ENCODE measurements around the gene USP34.

The USP34 gene

GRCh38 chr2:61356958-61357350 is 113.9 kb downstream of the USP34 start:
- H3K9me3 ChIP-seq (ENCODE audit: control insufficient read depth, low read length) = no peaks in the 10 kb centered on the region
- peaks cover 6% of the 10 kb centered on the region for H3K36me3 ChIP-seq (ENCODE audit: control insufficient read depth, insufficient read depth, low read length)
- H3K27me3 ChIP-seq (ENCODE audit: control insufficient read depth, insufficient read depth, low read length, poor library complexity, severe bottlenecking) = no peaks in the 10 kb centered on the region
- no peaks in the 10 kb centered on the region for H3K4me1 ChIP-seq (ENCODE audit: control insufficient read depth, insufficient read depth, low read length)
- no peak overlapping the region for H3K4me3 ChIP-seq (ENCODE audit: insufficient read depth, low read depth, low read length)
- H3K27ac ChIP-seq (ENCODE audit: insufficient read depth, low read depth, low read length, poor library complexity, severe bottlenecking) = no peak overlapping the region
- WGBS, 2 experiments = 100% methylated on average over 1 of the region's 1 CpG; no CpG with 5 or more reads in 1 of the 2 experiments

- Histone ChIP-seq H3K4me3 (ENCODE audit: insufficient read depth, low read depth, low read length) (no peak overlapping the region), H3K4me1 (ENCODE audit: control insufficient read depth, insufficient read depth, low read length) (no peaks in the 10 kb centered on the region), H3K27me3 (ENCODE audit: control insufficient read depth, insufficient read depth, low read length, poor library complexity, severe bottlenecking) (no peaks in the 10 kb centered on the region), H3K27ac (ENCODE audit: insufficient read depth, low read depth, low read length, poor library complexity, severe bottlenecking) (no peak overlapping the region), H3K36me3 (ENCODE audit: control insufficient read depth, insufficient read depth, low read length) (peaks cover 6% of the 10 kb centered on the region), H3K9me3 (ENCODE audit: control insufficient read depth, low read length) (no peaks in the 10 kb centered on the region)
- WGBS, 2 experiments = 89 to 90% methylated on average over 3 to 4 of the region's 4 CpGs
These were observed 114.5 kb downstream of the USP34 start for GRCh38 chr2:61356261-61356957.

GRCh38 chr2:61354543-61355197 is 116.2 kb downstream of the USP34 start:
- 84% methylated on average over 4 of the region's 4 CpGs for WGBS, 2 experiments
- Histone ChIP-seq H3K4me1 (ENCODE audit: control insufficient read depth, insufficient read depth, low read length) (no peaks in the 10 kb centered on the region), H3K27me3 (ENCODE audit: control insufficient read depth, insufficient read depth, low read length, poor library complexity, severe bottlenecking) (no peaks in the 10 kb centered on the region), H3K27ac (ENCODE audit: insufficient read depth, low read depth, low read length, poor library complexity, severe bottlenecking) (no peak overlapping the region), H3K36me3 (ENCODE audit: control insufficient read depth, insufficient read depth, low read length) (peaks cover 11% of the 10 kb centered on the region), H3K4me3 (ENCODE audit: insufficient read depth, low read depth, low read length) (no peak overlapping the region), H3K9me3 (ENCODE audit: control insufficient read depth, low read length) (no peaks in the 10 kb centered on the region)

- H3K4me1 ChIP-seq (ENCODE audit: control insufficient read depth, insufficient read depth, low read length) = no peaks in the 10 kb centered on the region
- H3K4me3 ChIP-seq (ENCODE audit: insufficient read depth, low read depth, low read length) = no peak overlapping the region
- H3K27ac ChIP-seq (ENCODE audit: insufficient read depth, low read depth, low read length, poor library complexity, severe bottlenecking) = no peak overlapping the region
- WGBS, 2 experiments = 96 to 99% methylated on average over 6 of the region's 6 CpGs
- no peaks in the 10 kb centered on the region for H3K27me3 ChIP-seq (ENCODE audit: control insufficient read depth, insufficient read depth, low read length, poor library complexity, severe bottlenecking)
- H3K36me3 ChIP-seq (ENCODE audit: control insufficient read depth, insufficient read depth, low read length) = peaks cover 11% of the 10 kb centered on the region
- H3K9me3 ChIP-seq (ENCODE audit: control insufficient read depth, low read length) = no peaks in the 10 kb centered on the region
These were observed 117.0 kb downstream of the USP34 start for GRCh38 chr2:61353909-61354308.

GRCh38 chr2:61350777-61351176 is 120.1 kb downstream of the USP34 start:
- WGBS, 2 experiments = 86 to 91% methylated on average over 1 of the region's 3 CpGs
- H3K27me3 ChIP-seq (ENCODE audit: control insufficient read depth, insufficient read depth, low read length, poor library complexity, severe bottlenecking) = no peaks in the 10 kb centered on the region
- H3K9me3 ChIP-seq (ENCODE audit: control insufficient read depth, low read length) = no peaks in the 10 kb centered on the region
- H3K4me1 ChIP-seq (ENCODE audit: control insufficient read depth, insufficient read depth, low read length) = no peaks in the 10 kb centered on the region
- H3K4me3 ChIP-seq (ENCODE audit: insufficient read depth, low read depth, low read length) = no peak overlapping the region
- peaks cover 32% of the 10 kb centered on the region for H3K36me3 ChIP-seq (ENCODE audit: control insufficient read depth, insufficient read depth, low read length)
- no peak overlapping the region for H3K27ac ChIP-seq (ENCODE audit: insufficient read depth, low read depth, low read length, poor library complexity, severe bottlenecking)

- Histone ChIP-seq H3K4me1 (ENCODE audit: control insufficient read depth, insufficient read depth, low read length) (no peaks in the 10 kb centered on the region), H3K9me3 (ENCODE audit: control insufficient read depth, low read length) (no peaks in the 10 kb centered on the region), H3K27ac (ENCODE audit: insufficient read depth, low read depth, low read length, poor library complexity, severe bottlenecking) (no peak overlapping the region), H3K36me3 (ENCODE audit: control insufficient read depth, insufficient read depth, low read length) (peaks cover 29% of the 10 kb centered on the region), H3K4me3 (ENCODE audit: insufficient read depth, low read depth, low read length) (no peak overlapping the region), H3K27me3 (ENCODE audit: control insufficient read depth, insufficient read depth, low read length, poor library complexity, severe bottlenecking) (no peaks in the 10 kb centered on the region)
- 96 to 100% methylated on average over 1 of the region's 1 CpG for WGBS, 2 experiments
These were observed 127.7 kb downstream of the USP34 start for GRCh38 chr2:61343141-61343540.

GRCh38 chr2:61340242-61340641 is 130.6 kb downstream of the USP34 start:
- 93% methylated on average over 2 of the region's 2 CpGs; no CpG with 5 or more reads in 1 of the 2 experiments for WGBS, 2 experiments
- no peaks in the 10 kb centered on the region for H3K27me3 ChIP-seq (ENCODE audit: control insufficient read depth, insufficient read depth, low read length, poor library complexity, severe bottlenecking)
- no peaks in the 10 kb centered on the region for H3K9me3 ChIP-seq (ENCODE audit: control insufficient read depth, low read length)
- H3K36me3 ChIP-seq (ENCODE audit: control insufficient read depth, insufficient read depth, low read length) = peaks cover 10% of the 10 kb centered on the region
- no peaks in the 10 kb centered on the region for H3K4me1 ChIP-seq (ENCODE audit: control insufficient read depth, insufficient read depth, low read length)
- H3K4me3 ChIP-seq (ENCODE audit: insufficient read depth, low read depth, low read length) = no peak overlapping the region
- H3K27ac ChIP-seq (ENCODE audit: insufficient read depth, low read depth, low read length, poor library complexity, severe bottlenecking) = no peak overlapping the region

- H3K27me3 ChIP-seq (ENCODE audit: control insufficient read depth, insufficient read depth, low read length, poor library complexity, severe bottlenecking) = no peaks in the 10 kb centered on the region
- H3K4me3 ChIP-seq (ENCODE audit: insufficient read depth, low read depth, low read length) = no peak overlapping the region
- H3K36me3 ChIP-seq (ENCODE audit: control insufficient read depth, insufficient read depth, low read length) = peaks cover 7% of the 10 kb centered on the region
- H3K9me3 ChIP-seq (ENCODE audit: control insufficient read depth, low read length) = no peaks in the 10 kb centered on the region
- H3K4me1 ChIP-seq (ENCODE audit: control insufficient read depth, insufficient read depth, low read length) = no peaks in the 10 kb centered on the region
- H3K27ac ChIP-seq (ENCODE audit: insufficient read depth, low read depth, low read length, poor library complexity, severe bottlenecking) = no peak overlapping the region
These were observed 132.4 kb downstream of the USP34 start for GRCh38 chr2:61338447-61338846.

GRCh38 chr2:61335187-61335586 is 135.7 kb downstream of the USP34 start:
- no peaks in the 10 kb centered on the region for H3K9me3 ChIP-seq (ENCODE audit: control insufficient read depth, low read length)
- WGBS, 2 experiments = 84 to 93% methylated on average over 2 of the region's 3 CpGs
- H3K27me3 ChIP-seq (ENCODE audit: control insufficient read depth, insufficient read depth, low read length, poor library complexity, severe bottlenecking) = no peaks in the 10 kb centered on the region
- H3K4me3 ChIP-seq (ENCODE audit: insufficient read depth, low read depth, low read length) = no peak overlapping the region
- H3K36me3 ChIP-seq (ENCODE audit: control insufficient read depth, insufficient read depth, low read length) = no peaks in the 10 kb centered on the region
- no peak overlapping the region for H3K27ac ChIP-seq (ENCODE audit: insufficient read depth, low read depth, low read length, poor library complexity, severe bottlenecking)
- no peaks in the 10 kb centered on the region for H3K4me1 ChIP-seq (ENCODE audit: control insufficient read depth, insufficient read depth, low read length)

- Histone ChIP-seq H3K36me3 (ENCODE audit: control insufficient read depth, insufficient read depth, low read length) (no peaks in the 10 kb centered on the region), H3K27me3 (ENCODE audit: control insufficient read depth, insufficient read depth, low read length, poor library complexity, severe bottlenecking) (no peaks in the 10 kb centered on the region), H3K4me3 (ENCODE audit: insufficient read depth, low read depth, low read length) (no peak overlapping the region), H3K4me1 (ENCODE audit: control insufficient read depth, insufficient read depth, low read length) (no peaks in the 10 kb centered on the region), H3K9me3 (ENCODE audit: control insufficient read depth, low read length) (no peaks in the 10 kb centered on the region), H3K27ac (ENCODE audit: insufficient read depth, low read depth, low read length, poor library complexity, severe bottlenecking) (no peak overlapping the region)
- 92 to 100% methylated on average over 1 to 2 of the region's 2 CpGs for WGBS, 2 experiments
These were observed 136.4 kb downstream of the USP34 start for GRCh38 chr2:61334466-61334865.
